Raji (cell line): Measurements from ENCODE around the gene ACTR1A.

ENCODE experiments used
- POLR2A ChIP-seq: IDR thresholded peaks from 2 replicates; pipeline ENCODE4 v1.6.1; 2011; ENCODE audit warnings: low read depth, low read length, control low read depth; ENCODE audit not compliant: insufficient read depth

The ACTR1A gene

GRCh38 chr10:102524746-102525145 lies 22.2 kb upstream of the ACTR1A start:
- no peak for TF ChIP-seq POLR2A

DNA sequence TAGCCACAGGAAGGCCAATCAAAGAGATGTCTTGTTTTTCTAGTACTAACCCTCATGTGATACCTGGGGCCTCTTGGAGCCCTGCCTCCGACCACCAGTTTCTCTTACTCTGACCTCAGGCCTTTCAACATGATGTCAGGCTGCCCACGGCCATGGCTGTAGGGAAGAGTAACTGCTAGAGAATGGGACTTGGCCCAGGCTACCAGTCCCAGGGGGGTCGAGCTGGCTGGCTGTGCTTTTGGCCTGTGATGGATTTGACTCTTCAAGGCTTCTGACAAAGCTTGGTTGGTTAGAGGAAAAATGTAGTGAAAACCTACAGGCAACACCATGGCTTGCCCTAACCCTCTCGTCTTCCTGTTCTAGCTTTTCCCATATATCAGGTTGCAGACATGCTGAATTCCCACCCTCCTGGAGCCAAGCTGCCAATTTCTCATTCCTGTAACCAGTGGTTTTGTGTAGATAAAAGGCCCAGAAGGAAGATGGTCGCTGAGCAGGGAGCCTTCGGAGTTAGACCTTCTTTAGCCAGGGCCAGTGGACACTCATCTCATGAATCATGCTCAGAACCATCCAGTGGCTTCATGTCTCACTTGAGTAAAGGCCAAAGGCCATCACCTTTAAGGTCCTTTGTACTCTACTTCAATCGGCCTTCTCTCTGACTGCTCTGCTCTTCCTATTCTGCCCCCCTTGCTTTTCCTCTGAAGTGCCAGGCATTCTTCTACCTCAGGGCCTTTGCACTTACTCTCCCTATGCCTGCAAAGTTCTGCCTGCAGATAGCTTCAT lies 20.9 kb upstream of the ACTR1A start:
- TF ChIP-seq POLR2A: no peak

DNA sequence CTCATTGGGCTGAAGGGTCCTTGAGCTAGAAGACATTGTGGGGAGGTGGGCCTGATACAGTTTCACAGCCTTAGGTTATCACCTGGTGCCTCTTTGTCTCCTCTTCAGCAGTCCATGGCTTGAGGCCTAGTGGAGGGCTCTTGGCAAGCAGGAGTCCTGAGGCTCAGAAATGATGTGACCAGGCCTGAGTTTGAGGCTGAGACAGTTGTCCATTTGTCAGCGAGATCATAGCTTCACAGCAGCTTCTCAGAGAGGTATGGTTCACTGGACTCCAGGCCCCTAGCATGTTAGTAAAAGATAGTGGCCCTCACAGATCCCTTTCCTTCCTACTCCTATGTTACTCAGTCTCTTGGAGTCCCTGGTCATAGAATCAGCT lies 20.4 kb upstream of the ACTR1A start:
- no peak for TF ChIP-seq POLR2A

GRCh38 chr10:102519246-102519825 lies 16.8 kb upstream of the ACTR1A start:
- no peak for TF ChIP-seq POLR2A

GRCh38 chr10:102517553-102517952 lies 15.0 kb upstream of the ACTR1A start:
- no peak for TF ChIP-seq POLR2A

DNA sequence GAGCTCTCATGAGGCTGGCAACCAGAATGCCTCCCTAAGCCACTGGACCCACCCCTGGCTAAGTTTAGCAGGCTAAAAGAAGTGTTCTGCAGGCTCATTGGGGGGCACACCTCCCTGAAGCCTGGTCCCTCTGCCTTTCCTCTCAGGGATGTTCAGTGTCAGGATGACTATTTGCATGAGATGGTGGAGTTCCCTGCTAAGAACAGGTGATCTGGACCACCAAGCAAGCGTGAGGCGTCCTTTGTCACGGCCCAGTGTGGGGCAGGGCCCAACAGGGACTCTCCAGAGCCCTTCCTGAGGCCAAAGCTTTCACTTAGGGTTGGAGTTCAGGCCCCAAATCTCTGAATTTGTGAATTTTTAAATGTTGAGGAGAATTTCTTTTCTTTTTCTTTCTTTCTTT lies 13.2 kb upstream of the ACTR1A start:
- TF ChIP-seq POLR2A: no peak

- TF ChIP-seq POLR2A: no peak
Measured at GRCh38 chr10:102514487-102515311, 12.2 kb upstream of the ACTR1A start.

DNA sequence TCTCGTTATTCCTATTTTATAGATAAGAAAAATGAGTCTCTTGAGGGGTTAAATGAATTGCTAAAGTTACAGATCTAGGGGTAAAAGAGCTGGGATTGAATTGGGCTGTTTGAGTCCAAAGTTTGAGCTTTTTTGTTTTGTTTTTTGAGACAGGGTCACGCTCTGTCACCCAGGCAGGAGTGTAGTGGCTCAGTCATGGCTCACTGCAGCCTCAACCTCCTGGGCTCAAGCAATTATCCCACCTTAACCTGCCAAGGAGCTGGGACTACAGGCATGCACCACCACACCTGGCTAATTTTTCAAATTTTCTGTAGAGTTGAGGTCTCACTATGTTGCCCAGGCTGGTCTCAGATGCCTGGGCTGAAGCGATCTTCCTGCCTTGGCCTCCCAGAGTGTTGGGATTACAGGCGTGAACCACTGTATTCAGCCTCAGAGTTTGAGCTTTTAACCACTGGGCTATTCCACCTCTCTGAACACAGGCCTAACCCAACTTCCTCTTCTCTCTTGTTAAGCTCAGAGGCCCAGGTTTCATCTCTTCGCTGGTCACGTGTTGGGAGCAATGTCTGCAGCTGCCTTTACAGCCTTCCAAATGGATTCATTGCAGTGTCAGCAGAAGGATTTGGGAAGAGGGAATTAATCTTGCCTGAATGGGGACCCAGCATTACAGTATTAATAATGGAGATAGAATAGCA lies 9.2 kb upstream of the ACTR1A start:
- no peak for TF ChIP-seq POLR2A

- no peak for TF ChIP-seq POLR2A
Measured at GRCh38 chr10:102509387-102509786, 6.9 kb upstream of the ACTR1A start.

DNA sequence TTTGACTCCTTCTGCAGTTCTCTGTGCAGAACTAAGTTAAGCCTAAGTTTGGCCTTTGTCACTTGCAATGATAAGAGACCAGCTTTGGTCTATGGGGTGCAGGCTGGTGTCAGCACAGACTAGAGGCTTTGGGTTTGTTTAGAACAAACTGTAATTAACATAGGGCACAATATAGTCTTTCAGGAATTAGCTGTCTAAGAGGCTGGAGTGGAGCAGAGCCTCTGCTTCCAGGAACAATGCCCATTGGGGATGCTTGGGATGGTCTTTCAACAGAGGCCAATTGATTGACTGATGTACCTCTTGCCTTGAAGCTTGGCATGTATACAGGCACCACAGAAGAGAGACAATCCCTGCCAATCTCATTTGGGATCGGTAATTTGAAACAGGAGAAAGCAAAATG lies 6.0 kb upstream of the ACTR1A start:
- TF ChIP-seq POLR2A: no peak

DNA sequence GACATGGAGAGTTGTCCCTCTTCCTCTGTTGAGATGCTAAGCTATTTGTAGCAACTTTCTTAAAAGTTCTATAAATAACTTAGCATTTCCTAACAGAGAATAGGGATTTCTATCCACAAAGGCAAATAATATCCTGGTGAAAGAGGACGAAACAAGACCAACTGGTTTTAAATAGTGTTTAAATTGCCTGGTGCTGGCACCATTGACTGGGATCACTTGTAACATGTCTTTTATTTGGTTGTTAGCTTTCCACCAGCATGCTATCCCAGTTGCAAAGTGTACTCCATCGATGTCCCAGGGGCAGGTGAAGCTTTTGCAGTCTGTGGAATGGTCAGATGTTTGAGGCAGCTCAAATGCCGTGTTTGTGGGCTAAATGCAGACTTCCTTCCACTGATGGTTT lies 5.0 kb upstream of the ACTR1A start:
- no peak for TF ChIP-seq POLR2A

GRCh38 chr10:102505462-102506115 lies 3.1 kb upstream of the ACTR1A start:
- no peak for TF ChIP-seq POLR2A

DNA sequence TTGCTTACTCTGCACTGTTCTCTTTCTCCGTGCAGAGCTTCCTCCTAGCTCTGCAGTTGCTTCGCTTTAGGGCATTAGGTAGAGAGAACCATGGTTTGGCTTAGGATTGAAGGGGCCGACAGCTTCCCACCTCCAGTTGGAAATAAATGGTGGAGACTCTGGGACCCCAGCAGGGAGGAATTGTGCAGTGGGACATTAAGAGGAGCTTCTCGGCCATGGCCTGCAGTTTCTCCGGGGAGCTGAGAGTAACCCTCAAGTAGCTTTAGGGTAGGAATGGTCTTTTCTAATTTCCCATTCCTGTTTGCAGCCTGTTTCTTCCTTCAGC lies 2.4 kb upstream of the ACTR1A start:
- TF ChIP-seq POLR2A: no peak

DNA sequence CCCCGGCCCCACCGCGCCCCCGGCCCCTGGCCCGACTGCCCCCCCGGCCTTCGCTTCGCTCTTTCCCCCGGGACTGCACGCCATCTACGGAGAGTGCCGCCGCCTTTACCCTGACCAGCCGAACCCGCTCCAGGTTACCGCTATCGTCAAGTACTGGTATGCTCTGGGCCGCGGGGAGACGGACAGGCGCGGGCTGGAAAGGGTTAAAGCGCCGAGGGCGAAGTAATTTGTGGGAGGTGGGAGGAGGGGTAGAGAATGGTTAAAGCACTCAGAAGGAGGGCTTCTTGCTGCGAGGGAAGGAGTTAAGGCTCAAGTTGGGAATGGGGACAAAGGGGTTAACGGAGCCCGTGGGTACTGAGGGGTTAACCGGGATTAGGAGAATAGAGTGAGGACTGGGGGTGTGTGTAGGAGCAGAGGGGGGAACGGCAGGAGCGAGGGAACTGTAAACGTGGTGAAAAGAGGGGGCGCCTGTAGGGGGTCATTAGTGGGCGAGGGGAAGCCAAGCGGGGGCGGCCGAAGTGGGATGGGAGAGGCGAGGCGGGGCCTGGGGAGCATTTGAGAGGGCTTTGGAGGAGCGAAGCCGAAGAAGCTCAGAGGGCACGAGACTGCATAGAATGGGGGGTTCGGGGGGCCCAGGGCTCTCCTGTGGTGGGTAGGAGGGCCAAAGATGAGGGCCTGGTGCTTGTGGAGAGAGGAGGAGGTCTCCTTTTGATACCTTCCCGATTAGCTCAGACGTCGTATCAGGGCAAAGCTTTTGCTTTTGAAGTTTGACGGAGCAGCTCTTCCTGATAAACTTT lies 1.9 kb upstream of the ACTR1A start:
- TF ChIP-seq POLR2A: no peak

DNA sequence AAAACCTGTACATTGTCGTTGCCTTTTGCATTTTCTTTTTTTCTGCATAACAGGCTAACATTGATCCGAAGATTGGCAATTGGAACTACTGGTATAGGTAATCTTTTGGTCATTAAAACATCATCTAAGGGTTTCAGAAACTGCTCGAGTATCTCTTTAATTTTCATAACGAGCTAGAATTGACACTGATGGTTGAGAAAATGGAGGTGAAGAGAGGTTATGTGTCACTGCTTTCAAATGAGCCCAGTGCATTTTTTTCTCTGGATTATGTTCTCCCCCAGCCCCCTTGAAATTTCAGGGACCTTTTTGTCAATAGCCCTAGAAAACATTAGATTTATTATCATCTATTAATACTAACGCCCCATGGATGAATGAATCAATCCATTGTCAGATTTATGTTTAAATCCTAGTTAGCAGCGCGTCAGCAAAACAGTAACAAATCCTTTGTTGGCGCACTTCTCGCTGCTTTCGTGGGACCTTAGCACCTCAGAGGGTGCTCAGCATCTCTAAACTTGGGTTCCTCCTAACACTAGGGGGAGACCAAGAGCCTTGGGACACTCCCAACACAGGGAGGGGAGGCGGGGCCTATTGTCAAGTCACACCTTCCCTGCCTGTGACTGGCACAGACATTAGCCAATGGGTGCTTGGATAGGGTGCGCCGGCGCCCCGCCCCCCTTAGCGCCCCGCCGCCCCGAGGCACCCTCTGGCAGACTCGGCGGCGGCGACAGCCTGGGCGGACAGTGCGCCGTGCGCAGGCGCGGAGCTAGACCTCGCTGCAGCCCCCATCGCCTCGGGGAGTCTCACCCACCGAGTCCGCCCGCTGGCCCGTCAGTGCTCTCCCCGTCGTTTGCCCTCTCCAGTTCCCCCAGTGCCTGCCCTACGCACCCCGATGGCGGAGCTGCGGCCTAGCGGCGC lies 1.0 kb upstream of the ACTR1A start, which contains the start of gene SUFU:
SUFU (plus strand) TSS at position 709 of the 915 bp plus-strand sequence; CDS start at position 890, 181 bp downstream.
- peak; percentile 93 for TF ChIP-seq POLR2A
